GM12874 (cell line): ENCODE results near the gene SREK1.

Experiments used
- CTCF ChIP-seq: IDR thresholded peaks from 2 replicates; pipeline ENCODE4 v1.5.1; 2011; ENCODE audit warnings: low read depth, mild to moderate bottlenecking, control low read depth, low read length, moderate library complexity; ENCODE audit not compliant: insufficient read depth

SREK1 gene

DNA sequence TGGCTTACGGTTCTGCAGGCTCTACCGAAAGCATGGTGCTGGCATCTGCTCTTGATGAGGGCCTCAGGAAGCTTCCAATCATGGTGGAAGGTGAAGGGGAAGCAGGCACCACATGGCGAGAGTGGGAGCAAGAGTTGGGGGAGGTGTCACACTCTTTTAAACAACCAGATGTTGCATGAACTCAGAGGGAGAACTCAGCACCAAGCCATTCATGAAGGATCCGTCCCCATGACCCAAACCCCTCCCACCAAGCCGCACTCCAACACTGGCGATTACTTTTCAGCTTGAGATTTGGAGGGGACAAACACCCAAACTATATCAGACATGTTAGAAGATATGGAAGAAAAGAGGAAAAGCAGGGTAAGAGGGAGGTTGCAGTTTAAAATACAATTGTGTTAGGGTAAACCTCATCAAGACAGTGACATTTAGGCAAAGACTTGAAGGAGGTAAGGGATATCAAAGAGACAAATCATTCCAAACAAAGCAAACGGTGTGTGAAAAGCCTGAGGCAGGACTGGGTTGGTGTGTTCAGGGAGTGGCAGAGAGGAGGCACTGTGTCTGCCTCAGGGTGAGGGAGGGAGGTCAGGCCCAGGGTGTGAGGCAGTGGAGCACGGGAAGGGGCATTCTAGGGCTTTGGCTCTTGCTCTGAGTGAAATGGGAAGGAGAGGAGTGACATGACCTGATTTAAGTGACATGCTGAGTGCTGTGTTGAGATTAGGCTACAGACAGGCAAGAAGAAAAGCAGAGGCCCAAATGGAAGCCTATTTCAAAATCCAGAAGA lies 80.9 kb downstream of the SREK1 start:
- TF ChIP-seq CTCF: no peak

GRCh38 chr5:66230551-66230950 lies 86.5 kb downstream of the SREK1 start:
- no peak for TF ChIP-seq CTCF

GRCh38 chr5:66231508-66231907 lies 87.4 kb downstream of the SREK1 start:
- TF ChIP-seq CTCF: no peak

DNA sequence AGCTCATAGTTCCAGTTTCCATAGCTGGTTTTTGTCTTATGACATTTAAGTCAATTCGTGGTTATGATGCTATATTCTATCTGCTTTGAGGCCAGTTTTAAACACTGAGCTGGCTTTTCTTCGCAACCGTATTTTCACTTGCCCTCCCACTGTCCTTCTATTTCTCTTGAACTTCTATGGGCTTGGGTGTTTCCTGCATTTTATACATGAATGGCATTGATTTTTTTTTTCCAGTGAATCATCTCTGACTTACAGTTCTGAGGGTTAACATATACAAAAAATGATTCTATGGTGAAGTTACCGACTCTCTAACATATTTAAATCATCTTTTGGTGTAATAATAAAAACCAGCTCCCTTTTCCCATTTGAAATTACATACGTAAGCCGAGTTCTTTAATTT lies 88.2 kb downstream of the SREK1 start:
- TF ChIP-seq CTCF: no peak

- no peak for TF ChIP-seq CTCF
Observed at GRCh38 chr5:66232706-66233445, 88.8 kb downstream of the SREK1 start.
